ENCODE results near the gene KCNIP2.

- TF ChIP-seq CTCF (IDR thresholded peaks at IDR 0.05) = no peak
- no peak for TF ChIP-seq ZFX (IDR thresholded peaks at IDR 0.05; ENCODE audit: borderline replicate concordance)
These were observed 31.6 kb upstream of the KCNIP2 start for GRCh38 chr10:101875068-101875688.

Data from 22Rv1 (cell line).